ENCODE results near the gene MYOM3.
A peak's percentile ranks its signal among the peaks of the same experiment; 100 is the strongest.

Gene MYOM3

GRCh38 chr1:24111996-24112779 is at the start of gene MYOM3:
TSS of gene MYOM3 (minus strand) at chr1:24112135. CDS start at chr1:24108636, 3,499 bp downstream.
- peak in 1 of 2 donors; percentile 29 for DNase-seq

- DNase-seq, result no peak
These were observed 49.3 kb upstream of the MYOM3 start for GRCh38 chr1:24161270-24161669.

- DNase-seq, result no peak
These were observed 47.4 kb upstream of the MYOM3 start for GRCh38 chr1:24159366-24159765.

- no peak for DNase-seq
These were observed 46.1 kb upstream of the MYOM3 start for GRCh38 chr1:24157918-24158481.

GRCh38 chr1:24156542-24157260 is 44.8 kb upstream of the MYOM3 start:
- DNase-seq, result no peak

- no peak for DNase-seq
These were observed 43.3 kb upstream of the MYOM3 start for GRCh38 chr1:24155011-24155782.

- DNase-seq, result no peak
These were observed 42.3 kb upstream of the MYOM3 start for GRCh38 chr1:24154215-24154614.

- DNase-seq, result no peak
These were observed 40.9 kb upstream of the MYOM3 start for GRCh38 chr1:24152631-24153494.

GRCh38 chr1:24151175-24151533 is 39.2 kb upstream of the MYOM3 start:
- DNase-seq, result no peak

- DNase-seq, result peak; percentile 33 to 64
These were observed 38.6 kb upstream of the MYOM3 start for GRCh38 chr1:24150234-24151174.

GRCh38 chr1:24149866-24150233 is 37.9 kb upstream of the MYOM3 start:
- no peak for DNase-seq

- no peak for DNase-seq
These were observed 35.9 kb upstream of the MYOM3 start for GRCh38 chr1:24147816-24148215.

GRCh38 chr1:24147194-24147593 is 35.3 kb upstream of the MYOM3 start:
- no peak for DNase-seq

GRCh38 chr1:24142546-24143534 is 30.9 kb upstream of the MYOM3 start, which contains the start of gene IL22RA1:
TSS of gene IL22RA1 (minus strand) at chr1:24143140. CDS start at chr1:24143082, 58 bp downstream.
- DNase-seq, result no peak

- DNase-seq, result no peak
These were observed 29.5 kb upstream of the MYOM3 start for GRCh38 chr1:24141311-24141997.

GRCh38 chr1:24140741-24141181 is 28.8 kb upstream of the MYOM3 start:
- DNase-seq, result no peak

- no peak for DNase-seq
These were observed 28.0 kb upstream of the MYOM3 start for GRCh38 chr1:24139841-24140425.

- no peak for DNase-seq
These were observed 27.2 kb upstream of the MYOM3 start for GRCh38 chr1:24139222-24139489.
